HG03135 (cell line): ENCODE results near the gene RPH3AL.
"Not testable (repeated sequence)": the region's sequence is repeated elsewhere in the genome, so short reads cannot be mapped to it uniquely, and the experiment has no call there.

ENCODE experiments used
- ATAC-seq: cut with Tn5 transposase; IDR thresholded peaks from one replicate; pipeline ENCODE4 v1.9.1; 2021; ENCODE audit warnings: mild to moderate bottlenecking, moderate library complexity; ENCODE audit not compliant: unreplicated experiment

Gene RPH3AL

DNA sequence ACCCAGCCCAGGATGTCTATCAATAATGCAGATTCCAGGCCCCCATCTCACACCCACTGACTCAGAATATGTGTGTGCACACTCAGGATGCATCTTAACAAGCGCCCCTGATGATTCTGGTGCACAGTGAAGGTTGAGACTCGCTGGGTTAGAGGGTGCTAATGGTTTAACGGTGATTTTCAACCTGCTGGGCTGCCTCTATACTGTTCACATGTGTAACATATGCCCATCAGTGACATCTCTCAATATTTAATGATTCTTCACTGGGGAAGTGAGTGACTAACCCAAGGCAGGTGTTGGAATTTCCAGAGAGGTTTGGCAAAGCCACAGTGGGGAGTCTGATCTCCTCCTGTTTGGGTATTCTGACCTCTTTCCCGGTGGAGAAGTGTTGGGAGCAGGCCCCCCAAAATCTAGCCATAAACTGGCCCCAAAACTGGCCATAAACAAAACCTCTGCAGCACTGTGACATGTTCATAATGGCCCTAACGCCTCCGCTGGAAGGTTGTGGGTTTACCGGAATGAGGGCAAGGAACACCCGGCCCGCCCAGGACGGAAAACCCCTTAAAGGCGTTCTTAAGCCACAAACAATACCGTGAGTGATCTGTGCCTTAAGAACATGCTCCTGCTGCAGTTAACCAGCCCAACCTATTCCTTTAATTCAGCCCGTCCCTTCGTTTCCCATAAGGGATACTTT, 167.0 kb downstream of the RPH3AL start:
- ATAC-seq, result no peak

DNA sequence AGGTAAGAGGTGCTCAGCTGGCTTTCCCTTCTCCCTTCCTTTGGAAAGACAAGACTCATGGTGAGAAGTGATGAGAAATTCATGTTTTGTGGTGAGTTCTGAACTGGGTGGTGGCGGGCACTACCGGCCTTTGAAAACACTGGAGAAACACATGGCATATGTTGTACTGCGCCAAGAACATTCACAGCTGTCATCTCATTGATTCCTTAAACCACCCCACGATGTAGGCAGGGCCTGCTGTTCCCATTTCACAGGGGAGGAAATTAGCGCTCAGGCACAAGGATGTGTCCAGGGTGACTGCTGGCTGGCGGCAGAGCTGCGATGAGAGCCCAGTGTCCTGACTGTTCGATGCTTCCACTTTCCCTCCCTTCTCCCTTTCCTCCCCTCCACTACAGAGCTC, 169.6 kb downstream of the RPH3AL start:
- no peak for ATAC-seq

DNA sequence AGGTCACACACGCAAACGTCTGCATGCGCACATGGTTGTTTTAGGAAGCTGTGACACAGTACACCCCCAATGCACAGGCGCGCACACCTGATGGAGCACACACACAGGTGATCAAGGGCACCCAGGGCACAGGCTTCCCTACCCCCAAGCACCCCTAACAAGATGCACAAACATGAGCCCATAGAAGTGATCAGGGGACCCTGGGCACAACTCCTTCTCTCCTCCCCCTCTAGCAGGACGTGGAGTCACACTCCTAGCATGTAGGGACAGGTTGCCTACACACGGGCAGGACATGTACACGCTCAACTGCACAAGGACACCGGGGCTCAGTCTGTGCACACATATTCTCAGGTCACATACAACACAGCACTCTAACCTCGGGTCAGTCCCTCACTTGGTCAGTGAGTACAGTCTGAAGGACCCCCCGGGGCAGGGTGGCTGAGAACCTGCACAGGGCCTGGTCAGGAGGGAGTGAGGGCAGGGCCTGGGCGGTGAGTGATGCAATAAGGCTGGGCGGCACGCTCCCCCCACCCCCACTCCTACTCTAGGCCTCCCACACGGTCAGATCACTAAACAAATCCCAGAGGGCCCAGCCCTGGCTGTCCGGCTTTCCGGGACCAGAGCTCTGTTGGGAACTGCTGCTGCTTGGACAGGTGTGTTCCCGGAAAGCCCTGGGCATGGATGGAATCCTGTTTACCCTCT, 170.4 kb downstream of the RPH3AL start:
- ATAC-seq, result no peak

DNA sequence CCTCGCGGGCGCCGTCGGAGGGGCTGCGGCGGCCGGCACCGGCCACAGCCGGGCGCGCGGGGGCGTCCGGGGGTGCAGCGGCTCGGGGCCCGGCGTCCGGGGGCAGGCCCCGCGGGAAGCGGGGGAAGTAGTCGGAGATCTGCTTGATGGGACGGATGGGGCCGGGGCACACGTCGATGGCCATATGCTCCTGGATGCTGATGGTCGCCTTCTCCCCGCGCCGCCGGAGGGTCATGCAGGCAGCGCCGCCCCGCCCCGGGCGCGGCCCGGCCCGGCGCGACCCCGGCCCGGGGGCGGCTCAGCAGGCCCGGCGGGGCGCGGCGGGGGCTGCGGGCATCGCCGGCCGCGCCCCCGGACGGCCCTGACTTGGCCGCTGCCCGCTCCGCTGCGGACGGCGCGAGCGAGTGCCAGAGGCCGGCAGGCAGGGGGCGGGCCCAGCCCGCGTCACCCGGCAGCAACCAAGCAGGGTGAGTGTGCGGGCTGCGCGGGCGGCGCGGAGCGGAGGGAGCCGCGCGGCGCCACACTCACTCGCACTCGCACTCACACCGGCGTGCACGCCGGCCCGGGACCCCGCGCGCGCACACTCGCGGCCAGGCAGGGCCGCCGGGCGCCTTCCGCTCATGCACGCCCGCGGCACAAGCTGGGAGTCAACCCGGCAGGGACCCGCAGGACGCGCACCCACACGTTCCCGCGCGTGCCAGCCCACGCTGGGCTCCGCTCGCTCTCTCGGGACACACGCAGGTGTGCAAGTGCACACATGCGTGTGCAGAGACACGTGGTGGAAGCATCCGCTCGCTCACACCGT, 171.2 kb downstream of the RPH3AL start, which contains the start of gene DOC2B:
Gene DOC2B (minus strand): TSS at position 406 of the 805 bp plus-strand sequence. CDS start 171 bp downstream, at position 235.
- no peak for ATAC-seq

DNA sequence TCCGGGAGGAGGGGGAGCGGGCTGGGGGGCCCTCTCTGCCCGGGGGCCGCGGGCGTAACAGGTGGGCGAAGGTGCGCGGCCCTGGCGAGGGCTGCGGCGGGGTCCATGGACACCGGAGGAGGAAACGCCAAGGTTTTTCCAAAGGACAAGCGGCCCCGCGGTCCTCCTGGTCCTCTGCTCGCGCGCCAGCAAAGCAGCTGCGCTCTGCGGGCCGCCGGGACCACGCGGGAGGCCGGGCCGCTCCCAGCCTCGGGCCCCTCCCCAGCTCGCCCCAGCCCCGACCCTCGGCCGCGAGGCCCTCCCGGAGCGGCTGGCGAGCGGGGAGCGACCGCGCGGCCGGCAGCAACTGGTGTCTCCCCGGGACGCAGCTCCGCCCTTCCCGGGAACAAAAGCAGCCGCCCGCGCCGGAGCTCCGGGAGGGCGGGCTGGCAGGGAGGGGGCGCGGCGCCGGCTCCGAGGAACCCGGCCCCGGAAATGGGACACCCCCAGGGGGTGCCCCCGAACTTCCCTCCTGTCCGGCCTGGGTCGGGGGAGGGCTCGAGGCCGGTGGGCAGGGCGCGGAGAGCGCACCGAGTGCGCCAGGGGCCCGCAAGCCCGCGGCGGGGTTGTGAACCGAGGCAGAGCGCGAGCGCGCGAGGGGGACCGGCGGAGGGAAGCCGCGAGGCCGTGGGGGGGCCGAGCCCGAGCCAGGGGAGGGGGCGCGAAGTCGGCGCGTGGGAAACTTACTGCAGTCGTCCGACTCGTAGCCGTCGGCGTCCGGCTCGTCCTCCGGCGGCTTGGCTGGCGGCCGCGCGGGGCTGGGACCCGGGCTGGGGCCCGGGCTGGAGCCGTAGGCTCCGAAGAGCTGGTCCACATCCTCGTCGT, 172.0 kb downstream of the RPH3AL start:
- no peak for ATAC-seq

DNA sequence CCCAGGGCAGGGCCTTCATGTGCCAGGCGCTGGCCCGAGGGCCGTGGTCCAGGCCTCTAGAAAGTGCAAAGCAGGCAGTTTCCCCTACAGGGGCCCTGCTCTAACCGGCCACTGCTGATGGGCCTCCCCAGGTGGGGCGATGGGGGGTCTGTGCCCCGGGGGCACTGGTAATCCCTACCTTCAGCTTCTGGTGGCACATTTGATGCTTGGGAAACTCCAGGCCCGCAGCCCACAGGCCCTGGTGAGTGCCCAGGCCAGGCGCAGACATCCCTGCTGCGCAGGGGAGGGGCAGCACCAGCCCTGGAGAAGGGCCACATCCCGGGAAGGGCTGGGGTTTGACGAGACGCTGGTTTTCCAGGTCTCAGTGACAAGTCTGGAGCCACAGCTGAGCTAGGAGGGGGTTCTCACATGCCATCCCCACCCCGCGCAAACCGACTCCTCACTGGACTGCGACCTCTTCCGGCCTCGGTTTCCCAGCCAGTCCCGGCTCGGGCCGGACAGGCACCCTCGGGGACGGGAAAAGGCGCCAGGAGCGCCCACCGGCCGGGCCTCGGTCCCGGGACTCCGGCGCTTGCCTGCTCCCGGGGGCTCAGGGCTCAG, 172.7 kb downstream of the RPH3AL start:
- no peak for ATAC-seq

DNA sequence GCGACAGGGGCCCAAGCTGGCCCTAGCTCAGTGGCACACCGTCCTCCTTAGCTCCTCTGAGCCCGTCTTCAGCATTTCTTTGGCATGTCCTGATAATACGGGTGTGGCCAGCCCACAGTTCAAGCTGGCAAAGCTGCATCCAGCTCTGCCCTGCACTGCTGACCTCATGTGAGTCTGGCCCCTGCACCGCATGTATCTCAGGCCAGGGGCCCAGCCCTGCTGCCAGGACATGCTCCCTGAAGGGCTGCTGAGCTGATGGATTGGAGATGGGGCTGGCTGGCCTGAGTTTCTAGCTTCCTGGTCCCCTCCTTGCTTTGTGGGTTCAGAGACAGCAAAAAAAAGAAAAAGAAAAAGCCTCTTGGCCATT, 173.6 kb downstream of the RPH3AL start:
- ATAC-seq, result no peak

DNA sequence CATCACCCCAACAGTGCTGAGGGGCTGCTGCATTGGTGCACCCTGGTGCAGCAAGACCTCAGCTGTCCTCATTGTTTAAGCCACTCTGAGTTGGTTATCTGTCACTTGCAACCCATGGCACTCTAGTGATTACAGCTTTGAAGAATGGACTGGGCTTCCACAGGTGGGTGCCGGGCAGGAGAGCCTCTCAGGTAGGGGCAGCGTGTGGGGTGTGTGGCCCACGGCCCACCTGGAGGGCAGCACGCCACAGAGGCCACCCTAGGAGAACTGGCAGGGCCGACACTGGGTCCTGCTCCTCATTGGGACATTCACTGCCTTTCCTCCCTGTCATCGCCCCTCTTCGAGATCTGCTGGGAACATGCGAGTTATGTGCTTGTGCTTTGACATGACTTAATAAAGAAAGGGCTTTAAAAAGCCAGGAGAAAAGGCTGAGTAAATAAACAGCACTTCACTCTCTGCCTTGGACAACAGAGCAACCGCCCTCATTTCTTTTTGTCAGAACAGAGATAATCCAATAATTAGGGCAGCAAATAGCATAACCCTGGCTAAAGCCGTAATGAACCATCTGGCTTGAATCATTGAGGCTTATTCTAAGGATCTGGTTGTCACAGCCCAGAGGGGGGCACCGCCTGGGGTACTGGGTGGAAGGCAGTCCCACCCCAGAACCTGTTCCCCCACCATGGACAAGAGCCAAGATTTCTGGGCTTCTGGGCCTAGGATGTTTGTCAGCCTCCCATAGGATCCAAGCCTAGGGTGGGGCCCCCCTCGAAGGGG, 174.1 kb downstream of the RPH3AL start:
- ATAC-seq, result no peak

DNA sequence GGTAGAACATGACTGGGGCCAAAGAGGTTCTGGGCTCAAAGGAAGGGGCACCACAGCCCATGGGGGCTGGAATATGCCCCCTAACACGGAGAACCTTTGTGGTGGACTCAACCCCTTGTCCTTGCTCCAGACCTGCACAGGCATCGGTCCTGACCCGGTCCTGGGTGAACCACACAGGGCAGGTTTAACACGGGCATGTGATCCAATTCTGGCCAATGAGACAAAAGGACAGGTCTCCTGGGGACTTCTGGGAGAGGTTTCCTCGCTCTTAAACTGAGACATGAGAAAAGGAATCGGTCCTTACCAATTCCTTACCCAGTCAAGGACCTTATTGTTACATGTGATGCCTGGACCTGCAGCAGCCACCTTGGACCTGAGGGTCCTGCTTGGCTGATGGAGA, 174.8 kb downstream of the RPH3AL start:
- no peak for ATAC-seq

DNA sequence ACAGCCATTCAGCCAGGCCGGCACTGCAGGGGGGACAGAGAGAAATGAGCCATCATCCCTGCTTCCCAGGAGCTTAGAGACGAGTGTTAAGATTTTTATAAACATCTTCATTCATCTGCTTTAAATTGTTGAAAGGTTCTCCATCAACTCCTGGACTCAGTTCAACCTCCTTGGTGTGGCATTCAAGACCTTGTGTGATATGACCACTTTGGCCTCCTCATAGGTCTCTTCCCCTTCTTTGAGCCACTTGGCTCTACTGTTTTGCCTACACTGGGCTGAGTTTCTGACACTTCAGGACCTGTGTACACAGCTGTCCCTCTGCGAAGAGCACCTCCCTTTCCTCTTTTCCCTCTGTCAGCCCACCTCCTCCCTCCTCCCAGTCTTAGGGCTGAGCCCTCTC, 175.5 kb downstream of the RPH3AL start:
- no peak for ATAC-seq

DNA sequence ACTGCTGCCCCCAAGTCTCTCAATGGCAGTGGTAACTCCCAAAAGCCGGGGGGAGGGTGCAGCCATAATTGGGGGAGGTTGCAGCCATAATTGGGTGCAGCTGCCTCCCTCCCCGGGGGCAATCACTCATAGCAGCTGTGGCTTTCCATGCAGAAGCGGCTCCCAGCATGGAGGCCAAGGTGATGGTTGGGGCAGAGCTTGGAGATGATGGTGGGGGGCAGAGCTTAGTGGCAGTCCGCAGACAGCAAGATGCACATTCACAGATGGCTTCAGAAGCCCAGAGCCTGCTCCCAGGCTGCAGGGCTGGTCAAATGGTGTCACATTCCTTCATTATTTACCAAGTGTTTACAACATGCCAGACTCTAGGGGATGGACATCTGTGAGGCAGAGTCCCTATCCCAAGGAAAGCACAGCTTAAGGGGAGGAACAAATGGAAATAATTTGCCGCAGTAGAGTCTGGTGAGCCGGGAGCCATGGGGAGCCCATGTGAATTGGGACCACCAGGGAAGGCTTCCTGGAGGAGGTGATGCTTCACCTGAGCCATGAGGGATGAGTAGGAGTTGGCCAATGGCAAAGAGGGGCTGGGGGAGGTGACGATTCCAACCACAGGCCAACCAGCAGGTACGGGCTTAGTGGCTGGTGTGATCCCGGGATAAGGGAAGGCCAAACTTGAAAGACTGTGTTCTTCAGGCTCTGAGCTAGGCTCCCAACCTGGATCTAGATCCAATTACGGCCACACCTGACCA, 179.3 kb downstream of the RPH3AL start:
- ATAC-seq, result no peak

DNA sequence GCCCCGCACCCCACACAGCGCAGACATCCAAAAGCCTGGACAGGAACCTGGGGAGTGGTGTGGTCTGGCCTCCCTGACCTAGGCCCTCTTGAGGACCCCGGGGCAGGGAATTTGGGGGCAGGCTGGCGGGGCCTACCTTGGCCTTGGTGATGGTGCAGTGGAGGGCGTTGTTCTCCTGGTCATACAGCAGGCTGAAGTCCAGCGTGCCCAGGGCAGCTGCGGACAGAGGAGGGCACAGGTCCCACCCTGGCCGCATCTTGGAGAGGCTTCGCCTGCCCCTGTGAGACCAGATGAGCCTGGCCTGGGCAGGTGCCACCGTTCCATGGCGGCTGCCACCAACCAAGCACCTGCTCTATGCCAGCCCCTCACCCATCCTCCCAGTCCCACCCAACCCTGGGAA, 180.2 kb downstream of the RPH3AL start:
- ATAC-seq, result no peak

DNA sequence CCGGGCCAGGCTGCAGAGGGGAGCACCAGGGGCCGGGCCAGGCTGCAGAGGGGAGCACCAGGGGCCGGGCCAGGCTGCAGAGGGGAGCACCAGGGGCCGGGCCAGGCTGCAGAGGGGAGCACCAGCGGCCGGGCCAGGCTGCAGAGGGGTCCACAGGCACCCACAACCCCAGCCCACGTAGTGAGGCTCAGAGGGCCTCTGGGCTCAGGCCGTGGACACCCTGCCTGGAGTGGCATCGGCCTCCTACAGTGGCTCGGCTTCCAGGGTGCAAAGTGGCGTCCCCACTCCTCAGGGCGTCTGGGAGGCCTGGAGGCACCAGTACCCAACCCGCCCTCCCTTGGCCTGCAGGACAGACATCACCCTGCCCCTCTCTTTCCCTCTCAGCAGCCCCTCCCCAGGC, 180.7 kb downstream of the RPH3AL start:
- no peak for ATAC-seq

DNA sequence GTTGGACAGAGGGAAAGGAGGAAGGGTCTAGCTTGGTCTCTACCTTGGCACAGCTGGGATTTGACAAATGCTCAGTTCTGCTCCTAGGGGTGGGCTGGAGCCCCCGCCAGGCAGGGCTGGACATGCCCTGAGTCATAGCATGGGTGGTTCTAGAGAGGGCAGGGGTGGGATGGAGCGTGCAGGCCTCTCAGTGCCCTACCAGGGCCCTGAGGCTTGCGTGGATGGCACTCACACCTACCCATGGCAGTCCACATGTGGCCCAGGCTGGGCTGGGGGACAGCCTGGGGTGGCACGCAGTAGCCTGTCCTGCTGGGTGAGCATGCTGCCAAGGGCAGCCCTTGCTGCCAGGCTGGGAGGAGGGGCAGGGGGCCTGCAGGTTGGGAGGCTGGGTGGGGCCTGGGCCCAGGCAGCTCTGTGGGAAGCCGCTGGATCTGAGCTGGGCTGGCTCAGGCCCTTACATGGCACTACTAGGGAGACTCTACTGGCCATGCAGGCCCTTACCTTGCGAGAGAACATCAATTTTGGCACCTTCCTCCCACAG, 182.4 kb downstream of the RPH3AL start:
- no peak for ATAC-seq

DNA sequence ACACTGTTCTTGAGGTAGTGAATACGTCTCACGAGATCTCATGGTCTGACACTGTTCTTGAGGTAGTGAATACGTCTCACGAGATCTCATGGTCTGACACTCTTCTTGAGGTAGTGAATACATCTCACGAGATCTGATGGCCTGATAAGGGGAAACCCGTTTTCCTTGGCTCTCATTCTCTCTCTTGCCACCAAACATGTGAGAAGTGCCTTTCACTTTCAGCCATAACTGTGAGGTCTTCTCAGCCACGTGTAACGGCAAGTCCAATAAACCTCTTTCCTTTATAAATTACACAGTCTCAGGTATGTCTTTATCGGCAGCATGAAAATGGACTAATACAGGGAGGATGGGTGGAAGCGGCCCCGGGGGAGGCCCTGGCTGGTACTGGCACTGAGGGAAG, 184.0 kb downstream of the RPH3AL start:
- ATAC-seq, result not testable (repeated sequence)

DNA sequence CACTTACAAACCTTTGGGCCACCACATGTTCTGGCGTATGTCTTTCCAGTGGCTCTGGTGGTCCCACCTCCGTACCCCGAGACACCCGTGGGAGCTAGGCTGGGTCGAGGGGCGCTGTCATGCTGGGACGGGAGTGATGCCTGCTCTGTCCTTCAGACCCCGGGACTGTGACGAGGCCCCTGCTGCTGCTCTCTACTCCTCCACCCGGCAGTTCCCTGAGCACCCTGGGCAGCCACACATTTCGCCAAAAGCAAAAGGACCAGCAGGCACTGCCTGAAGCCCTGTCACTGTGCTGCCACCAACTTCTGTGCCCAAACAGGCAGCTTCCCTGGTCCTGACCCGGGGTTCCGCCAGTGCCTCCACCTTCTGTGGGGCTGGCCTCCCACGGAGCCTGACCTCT, 186.7 kb downstream of the RPH3AL start:
- ATAC-seq, result no peak

DNA sequence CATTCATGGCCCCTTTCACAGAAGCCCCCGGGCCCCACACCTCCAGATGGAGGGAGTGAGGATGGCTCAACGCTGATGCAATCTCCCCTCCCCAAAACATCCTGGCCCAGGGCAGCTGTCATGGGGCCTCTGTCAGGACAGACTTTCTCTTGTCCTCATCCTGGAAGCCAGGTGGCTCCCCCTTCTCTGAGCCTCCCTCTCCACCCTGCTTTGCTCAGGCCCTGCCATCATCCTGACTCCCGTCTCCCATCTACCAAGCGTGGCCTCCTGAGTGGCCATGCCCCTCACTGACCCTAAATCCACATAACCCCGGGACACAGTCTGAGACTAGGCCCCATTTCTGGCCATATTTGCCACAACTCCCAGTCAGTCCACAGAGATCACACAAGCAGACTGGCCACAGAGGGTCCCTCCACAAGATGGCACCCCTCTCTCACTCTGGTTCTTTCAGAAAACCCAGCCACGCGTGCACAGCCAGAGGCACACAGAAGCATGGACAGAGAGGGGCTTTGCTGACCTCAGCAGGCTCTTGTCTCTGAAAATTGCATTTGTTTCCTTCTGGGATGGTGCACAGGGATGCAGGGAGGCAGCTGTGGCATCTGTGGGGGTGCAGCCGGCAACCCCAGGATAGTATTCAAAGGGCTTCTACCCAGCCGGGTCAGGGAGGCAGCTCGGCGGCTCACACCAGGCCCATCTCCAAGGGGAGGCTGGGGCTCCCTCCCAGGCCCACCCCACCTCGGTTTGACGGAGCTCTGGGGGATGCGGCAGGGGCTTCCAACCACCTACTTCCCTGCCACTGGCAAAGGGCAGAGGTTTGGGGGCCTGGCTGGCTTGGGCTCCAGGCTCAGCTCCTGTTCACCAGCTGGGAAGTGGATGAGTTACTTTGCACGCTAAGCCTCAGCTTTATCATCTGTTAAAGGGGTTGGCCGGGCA, 188.0 kb downstream of the RPH3AL start:
- ATAC-seq, result no peak
